Activated CD8-positive, alpha-beta T cell treated with anti-CD3 and anti-CD28 coated beads for 36 hours (primary cell): ENCODE data around the gene ZBTB16. TPM values are rescaled to one million over a fixed set of nuclear protein-coding genes. Genes with fewer than 3 reads are reported as not detected.

ENCODE experiments used
- ATAC-seq: fragments of 200-7000 bp; cut with Tn5 transposase; one replicate; pipeline ENCODE4 v1.10.0; 2021; ENCODE audit warnings: mild to moderate bottlenecking, moderate library complexity
- CTCF ChIA-PET: fragments of 350-600 bp; sonication (Branson Sonifier 250); formaldehyde crosslinking; loops from one replicate; lab custom pipeline; 2021; ENCODE audit warnings: antibody characterized with exemption; lab: Charles Lee
- POLR2A ChIA-PET: fragments of 350-600 bp; sonication (Branson Sonifier 250); formaldehyde crosslinking; loops from one replicate; lab custom pipeline; 2021; ENCODE audit warnings: antibody characterized with exemption; lab: Charles Lee
- DNase-seq: peaks from one replicate; pipeline ENCODE4 v3.0.0-alpha.2; 2020
- H3K27ac Mint-ChIP-seq: one replicate; pipeline ENCODE4 v1.8.0; 2021; ENCODE audit warnings: mild to moderate bottlenecking, mixed read lengths
- H3K27me3 Mint-ChIP-seq: one replicate; pipeline ENCODE4 v1.8.0; 2021; ENCODE audit warnings: mixed read lengths
- H3K36me3 Mint-ChIP-seq: one replicate; pipeline ENCODE4 v1.8.0; 2021; ENCODE audit warnings: low read depth, mixed read lengths
- H3K4me1 Mint-ChIP-seq: one replicate; pipeline ENCODE4 v1.8.0; 2021; ENCODE audit warnings: low read depth, mixed read lengths
- H3K4me3 Mint-ChIP-seq: one replicate; pipeline ENCODE4 v1.8.0; 2021; ENCODE audit warnings: mild to moderate bottlenecking, moderate library complexity, mixed read lengths
- H3K9me3 Mint-ChIP-seq: one replicate; pipeline ENCODE4 v1.8.0; 2021; ENCODE audit warnings: mixed read lengths
- intact Hi-C: fragments of 100-400 bp; cut with micrococcal nuclease; formaldehyde crosslinking; loops from one replicate; pipeline ENCODE4 v1.10.0; 2022
- total RNA-seq, 2 experiments: library from RNA; stranded (reverse); gene quantifications; one replicate each; pipeline ENCODE4 v1.2.3, GENCODE V29; 2021
- TF ChIP-seq, protein P1 (sequence below): fragments of 200-600 bp; IDR thresholded peaks from one replicate; pipeline ENCODE4 v1.8.0; 2022; ENCODE audit warnings: antibody characterized with exemption, mild to moderate bottlenecking

The ZBTB16 gene
- total RNA-seq, 2 experiments from 2014 or later = 9.5 to 10.1 TPM

DNA sequence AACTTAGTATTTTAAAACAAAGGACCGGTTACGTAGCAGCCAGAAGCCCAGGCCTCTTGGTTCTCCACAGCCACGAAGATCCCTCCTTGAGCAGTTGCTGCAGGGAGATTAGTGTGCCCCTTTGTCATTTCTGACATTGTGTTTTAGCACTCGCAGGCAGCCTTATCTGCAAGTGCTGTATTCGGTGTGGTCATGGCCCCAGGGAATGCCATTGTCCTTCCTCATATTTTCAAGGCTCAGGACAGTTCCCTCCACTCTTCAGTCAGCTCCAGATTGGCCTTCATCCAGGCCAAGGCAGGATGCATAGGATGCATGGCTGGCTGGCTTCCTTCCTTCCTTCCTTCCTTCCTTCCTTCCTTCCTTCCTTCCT, 88.5 kb downstream of the ZBTB16 start:
- ATAC-seq = no peak
- ChIA-PET CTCF (no interaction called here), POLR2A (no interaction called here)
- no peaks in the 10 kb centered on the region for H3K27me3 Mint-ChIP-seq
- no peaks in the 10 kb centered on the region for H3K36me3 Mint-ChIP-seq
- H3K27ac Mint-ChIP-seq = no peak overlapping the region
- intact Hi-C loops = no loop called here
- DNase-seq = no peak
- no peak overlapping the region for H3K4me3 Mint-ChIP-seq
- H3K9me3 Mint-ChIP-seq = no peaks in the 10 kb centered on the region
- TF ChIP-seq, protein P1, sequence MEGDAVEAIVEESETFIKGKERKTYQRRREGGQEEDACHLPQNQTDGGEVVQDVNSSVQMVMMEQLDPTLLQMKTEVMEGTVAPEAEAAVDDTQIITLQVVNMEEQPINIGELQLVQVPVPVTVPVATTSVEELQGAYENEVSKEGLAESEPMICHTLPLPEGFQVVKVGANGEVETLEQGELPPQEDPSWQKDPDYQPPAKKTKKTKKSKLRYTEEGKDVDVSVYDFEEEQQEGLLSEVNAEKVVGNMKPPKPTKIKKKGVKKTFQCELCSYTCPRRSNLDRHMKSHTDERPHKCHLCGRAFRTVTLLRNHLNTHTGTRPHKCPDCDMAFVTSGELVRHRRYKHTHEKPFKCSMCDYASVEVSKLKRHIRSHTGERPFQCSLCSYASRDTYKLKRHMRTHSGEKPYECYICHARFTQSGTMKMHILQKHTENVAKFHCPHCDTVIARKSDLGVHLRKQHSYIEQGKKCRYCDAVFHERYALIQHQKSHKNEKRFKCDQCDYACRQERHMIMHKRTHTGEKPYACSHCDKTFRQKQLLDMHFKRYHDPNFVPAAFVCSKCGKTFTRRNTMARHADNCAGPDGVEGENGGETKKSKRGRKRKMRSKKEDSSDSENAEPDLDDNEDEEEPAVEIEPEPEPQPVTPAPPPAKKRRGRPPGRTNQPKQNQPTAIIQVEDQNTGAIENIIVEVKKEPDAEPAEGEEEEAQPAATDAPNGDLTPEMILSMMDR = no peak
- H3K4me1 Mint-ChIP-seq = peaks cover 9% of the 10 kb centered on the region

- POLR2A ChIA-PET = no interaction called here
- no peaks in the 10 kb centered on the region for H3K36me3 Mint-ChIP-seq
- no peak overlapping the region for H3K4me3 Mint-ChIP-seq
- no peaks in the 10 kb centered on the region for H3K9me3 Mint-ChIP-seq
- CTCF ChIA-PET = no interaction called here
- ATAC-seq (no peak), DNase-seq (no peak)
- H3K27ac Mint-ChIP-seq = no peak overlapping the region
- TF ChIP-seq, protein P1 = no peak
- H3K27me3 Mint-ChIP-seq = no peaks in the 10 kb centered on the region
- intact Hi-C loops = no loop called here
- peaks cover 7% of the 10 kb centered on the region for H3K4me1 Mint-ChIP-seq
These were observed 90.3 kb downstream of the ZBTB16 start for GRCh38 chr11:114149689-114150407.

DNA sequence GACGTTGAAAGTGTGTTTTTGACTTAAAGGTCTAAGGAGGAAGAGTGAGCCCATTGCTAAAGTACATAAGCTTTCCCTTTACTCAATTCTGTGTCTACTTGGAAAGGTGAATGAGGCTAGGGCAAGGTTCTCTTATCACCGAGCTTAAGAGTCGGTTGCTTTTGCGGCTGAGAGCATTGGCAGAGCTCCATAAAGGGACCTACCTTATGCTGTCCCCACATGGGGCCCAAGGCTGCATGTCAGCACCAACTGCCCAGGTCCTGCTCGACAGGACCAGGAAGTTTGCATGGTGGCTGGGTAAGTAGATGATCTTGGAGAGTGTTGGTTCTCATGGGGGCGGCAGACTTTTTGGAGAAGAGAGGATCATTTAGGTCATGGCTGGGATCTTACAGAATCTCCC, 91.2 kb downstream of the ZBTB16 start:
- no peak for DNase-seq
- peaks cover 7% of the 10 kb centered on the region for H3K4me1 Mint-ChIP-seq
- no peak for ATAC-seq
- H3K9me3 Mint-ChIP-seq = no peaks in the 10 kb centered on the region
- ChIA-PET POLR2A (no interaction called here), CTCF (no interaction called here)
- no peak overlapping the region for H3K4me3 Mint-ChIP-seq
- no peaks in the 10 kb centered on the region for H3K27me3 Mint-ChIP-seq
- intact Hi-C loops = no loop called here
- H3K36me3 Mint-ChIP-seq = no peaks in the 10 kb centered on the region
- TF ChIP-seq, protein P1 = no peak
- H3K27ac Mint-ChIP-seq = no peak overlapping the region

DNA sequence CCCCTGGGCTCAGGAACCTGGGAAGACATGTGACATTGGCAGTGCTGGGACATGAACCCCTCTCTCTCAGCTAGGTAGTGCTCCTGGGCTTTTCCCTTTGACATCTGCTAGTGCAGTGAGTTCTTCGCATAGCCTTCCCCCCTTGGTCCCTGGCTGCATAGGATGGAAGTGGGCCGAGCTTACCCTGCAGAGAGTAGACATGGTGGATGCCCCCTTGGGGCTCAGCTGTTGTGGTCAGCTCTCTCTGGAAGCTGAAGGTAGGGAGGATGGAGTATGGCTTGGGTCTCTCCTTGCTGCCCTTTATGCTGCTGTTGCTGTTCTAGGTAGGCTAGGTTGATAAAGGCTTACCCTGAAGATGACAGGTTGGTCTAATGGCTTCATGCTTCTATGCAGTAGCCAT, 92.1 kb downstream of the ZBTB16 start:
- no peaks in the 10 kb centered on the region for H3K27me3 Mint-ChIP-seq
- no peaks in the 10 kb centered on the region for H3K9me3 Mint-ChIP-seq
- CTCF ChIA-PET = no interaction called here
- peaks cover 7% of the 10 kb centered on the region for H3K4me1 Mint-ChIP-seq
- no peak overlapping the region for H3K4me3 Mint-ChIP-seq
- intact Hi-C loops = no loop called here
- H3K27ac Mint-ChIP-seq = no peak overlapping the region
- ATAC-seq = no peak
- no peak for DNase-seq
- H3K36me3 Mint-ChIP-seq = no peaks in the 10 kb centered on the region
- TF ChIP-seq, protein P1 = no peak
- POLR2A ChIA-PET = interaction anchor here (1.2 kb wide), 1 partner anchor 30 kb away, joined by 3 read pairs; no protein-coding TSS in a partner anchor

DNA sequence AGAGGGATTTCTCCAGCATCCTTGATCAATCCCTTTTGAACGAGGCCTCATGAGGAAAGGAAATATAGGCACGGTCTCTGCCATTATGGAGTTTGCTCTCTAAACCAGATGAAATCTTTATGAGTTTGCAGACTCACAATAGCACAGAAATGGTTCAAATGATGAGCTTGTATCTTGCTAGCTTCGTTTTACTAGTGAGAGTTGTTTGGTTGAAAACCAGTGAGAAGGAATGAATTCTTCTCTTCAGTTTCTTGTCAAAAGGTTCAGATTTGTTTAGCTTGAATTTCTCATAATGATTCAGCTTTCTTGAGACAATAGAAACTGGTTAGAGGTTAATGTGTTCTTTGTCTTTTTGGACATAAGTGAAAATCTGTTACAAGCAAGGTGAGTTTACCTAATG, 92.7 kb downstream of the ZBTB16 start:
- Mint-ChIP-seq H3K4me1 (peaks cover 10% of the 10 kb centered on the region), H3K9me3 (no peaks in the 10 kb centered on the region), H3K4me3 (no peak overlapping the region), H3K27ac (no peak overlapping the region), H3K36me3 (no peaks in the 10 kb centered on the region), H3K27me3 (no peaks in the 10 kb centered on the region)
- ATAC-seq = no peak
- CTCF ChIA-PET = no interaction called here
- POLR2A ChIA-PET = interaction anchor here (1.2 kb wide), 1 partner anchor 30 kb away, joined by 3 read pairs; no protein-coding TSS in a partner anchor
- no peak for DNase-seq
- intact Hi-C loops = no loop called here
- TF ChIP-seq, protein P1 = no peak
